HL-60/S4 (cell line): ENCODE measurements around the gene ADAT1.

Experiments used
- in situ Hi-C: fragments of 300-500 bp; cut with MboI; formaldehyde crosslinking; loops from 2 replicates; pipeline ENCODE4 v1.14.3; 2022; ENCODE audit warnings: low sequenced_read_pairs

ADAT1 gene

DNA sequence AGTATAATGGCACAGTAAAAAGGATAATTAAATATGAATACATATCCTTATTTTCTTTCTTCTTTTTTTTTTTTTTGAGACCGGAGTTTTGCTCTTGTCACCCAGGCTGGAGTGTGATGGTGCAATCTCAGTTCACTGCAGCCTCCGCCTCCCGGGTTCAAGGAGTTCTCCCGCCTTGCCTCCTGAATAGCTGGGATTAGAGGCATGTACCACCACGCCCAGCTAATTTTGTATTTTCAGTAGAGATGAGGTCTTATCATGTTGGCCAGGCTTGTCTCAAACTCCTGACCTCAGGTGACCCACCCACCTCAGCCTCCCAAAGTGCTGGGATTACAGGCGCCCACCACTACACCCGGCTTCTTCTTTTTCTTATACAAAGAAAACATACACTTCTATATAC lies 44.9 kb downstream of the ADAT1 start:
- in situ Hi-C loops, result no loop called here

DNA sequence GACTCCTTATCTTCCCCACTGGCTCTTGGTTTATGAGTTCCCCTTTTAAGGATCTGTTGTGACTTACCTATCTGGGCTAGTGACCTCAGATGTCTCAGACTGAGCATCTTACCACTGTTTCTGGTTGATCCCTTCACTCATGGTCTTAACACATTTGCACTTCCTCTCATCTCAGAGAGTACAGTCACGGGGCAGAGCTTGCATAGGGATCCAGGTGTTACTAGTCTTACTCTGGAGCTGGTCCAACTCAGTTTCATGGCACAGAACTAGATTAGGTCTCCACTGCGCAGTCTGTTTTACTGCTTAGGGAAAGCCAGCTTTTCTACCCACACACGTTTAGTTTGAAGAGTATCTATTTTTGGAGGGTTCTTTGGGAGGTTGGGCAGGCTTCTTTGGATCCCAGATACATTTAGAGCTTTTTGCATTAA lies 46.7 kb downstream of the ADAT1 start:
- in situ Hi-C loops, result no loop called here

DNA sequence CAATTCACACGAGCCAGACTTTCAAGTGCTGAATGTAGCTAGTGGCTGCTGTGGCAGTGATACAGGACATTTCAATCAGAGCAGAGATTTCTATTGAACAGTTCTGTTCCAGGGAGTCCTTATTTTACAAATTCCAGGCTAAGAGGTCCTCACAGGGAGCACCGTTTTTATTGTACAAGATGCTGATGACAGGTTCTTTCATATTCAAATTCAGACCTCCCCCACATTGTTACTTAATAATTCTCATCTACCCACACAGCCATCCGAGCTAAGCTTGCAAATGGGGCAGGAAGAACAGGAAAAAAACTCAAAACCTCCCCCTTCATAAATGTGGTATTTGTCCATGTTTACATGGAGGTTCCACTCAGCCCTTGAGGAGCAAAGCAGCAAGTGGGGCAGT lies 47.1 kb downstream of the ADAT1 start:
- in situ Hi-C loops, result no loop called here

DNA sequence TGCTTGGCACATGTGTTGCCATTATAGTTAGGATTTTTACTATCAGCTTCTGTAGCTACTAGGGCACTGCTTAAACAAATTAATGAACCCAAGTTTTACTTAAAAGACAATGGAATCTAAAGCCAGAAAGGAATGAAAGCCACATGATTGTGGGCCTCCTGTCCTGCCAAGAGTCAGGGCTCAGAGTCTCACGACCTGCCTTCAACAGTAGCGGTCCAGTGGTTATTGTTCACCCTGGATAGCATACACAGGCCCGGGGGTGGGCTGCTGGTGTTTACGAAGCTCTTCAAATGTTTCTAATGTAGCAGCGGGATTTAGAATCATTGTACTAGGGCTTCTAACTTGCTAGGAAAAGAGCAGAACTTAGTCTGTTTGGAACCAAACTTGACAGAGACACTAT lies 49.1 kb downstream of the ADAT1 start:
- in situ Hi-C loops, result no loop called here

DNA sequence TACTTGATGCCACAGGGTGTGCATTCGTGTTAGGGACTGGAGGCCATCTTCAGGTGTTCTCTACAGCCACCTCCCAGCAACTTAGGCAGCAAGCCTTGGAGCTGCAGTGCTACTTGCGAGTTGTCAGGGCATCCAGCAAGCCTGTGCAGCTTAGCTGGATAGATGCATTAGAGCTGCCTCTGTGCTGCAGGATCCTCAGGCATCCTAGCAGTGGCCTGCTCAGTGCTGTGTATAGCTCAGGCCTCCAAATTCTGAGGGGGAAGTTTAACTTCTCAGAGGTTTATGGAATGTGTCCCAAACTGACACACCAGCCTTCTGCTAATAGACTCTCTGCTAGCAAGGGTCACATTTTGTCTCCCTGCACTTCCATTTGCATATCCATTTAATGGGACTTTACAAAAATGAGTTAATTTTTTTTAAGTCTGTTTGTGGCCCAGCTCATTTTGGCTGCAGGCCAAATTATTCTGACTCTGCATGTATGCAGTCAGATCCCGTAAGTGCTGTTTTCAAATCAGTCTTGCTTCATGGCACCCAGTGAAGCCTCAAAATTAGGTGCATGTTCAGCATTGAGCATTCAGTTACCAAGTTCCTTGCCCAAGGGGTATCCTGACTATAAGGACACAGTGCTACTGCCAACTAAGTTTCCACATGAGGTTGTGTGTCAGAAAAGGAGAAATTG lies 50.1 kb downstream of the ADAT1 start:
- in situ Hi-C loops, result no loop called here

DNA sequence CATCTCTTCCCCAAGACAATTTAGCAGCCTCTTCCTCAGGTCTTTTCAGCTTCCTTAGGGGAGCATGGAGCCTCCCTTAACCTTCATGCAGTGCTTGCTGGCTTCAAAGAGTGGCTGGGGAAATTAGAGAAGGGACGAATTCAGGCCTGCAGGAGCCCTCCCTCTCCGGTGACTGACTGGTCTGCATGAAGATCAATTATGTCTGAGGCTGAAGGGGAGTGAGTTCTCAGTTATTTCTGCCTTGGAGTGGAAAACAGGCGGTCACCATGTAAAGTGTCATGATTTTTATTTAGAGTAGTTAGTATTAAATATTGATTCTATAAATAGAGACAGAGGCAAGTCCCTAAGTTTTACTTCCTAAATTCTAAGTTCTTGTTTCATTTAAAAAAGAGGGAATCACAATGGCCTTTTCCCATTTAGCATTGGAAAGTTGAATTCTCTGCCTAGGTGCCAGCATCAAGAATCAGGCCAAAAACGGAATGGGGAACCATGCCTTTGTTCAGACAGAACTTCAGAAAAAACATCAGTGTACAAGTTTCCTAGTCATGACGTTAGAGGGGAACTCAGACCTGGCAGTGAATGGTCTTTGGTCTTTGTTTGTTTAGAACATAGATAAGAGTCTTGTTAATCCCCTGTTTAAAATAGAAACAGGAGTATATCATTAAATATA lies 52.5 kb downstream of the ADAT1 start:
- in situ Hi-C loops, result no loop called here

DNA sequence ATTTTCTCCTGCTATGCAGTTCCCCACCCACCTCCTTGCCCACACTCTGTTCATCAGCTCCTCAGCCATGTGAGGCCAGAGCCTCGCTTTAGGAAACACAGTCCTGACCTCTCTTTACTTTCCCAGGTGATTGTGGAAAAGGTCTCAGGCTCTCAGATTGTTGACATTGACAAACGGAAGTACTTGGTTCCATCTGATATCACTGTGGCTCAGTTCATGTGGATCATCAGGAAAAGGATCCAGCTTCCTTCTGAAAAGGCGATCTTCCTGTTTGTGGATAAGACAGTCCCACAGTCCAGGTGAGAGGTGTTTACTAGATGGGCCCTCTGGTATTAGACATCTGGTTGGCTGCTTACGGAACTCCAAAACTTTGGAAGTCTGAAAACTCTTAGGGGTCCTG lies 55.2 kb downstream of the ADAT1 start:
- in situ Hi-C loops, result no loop called here

DNA sequence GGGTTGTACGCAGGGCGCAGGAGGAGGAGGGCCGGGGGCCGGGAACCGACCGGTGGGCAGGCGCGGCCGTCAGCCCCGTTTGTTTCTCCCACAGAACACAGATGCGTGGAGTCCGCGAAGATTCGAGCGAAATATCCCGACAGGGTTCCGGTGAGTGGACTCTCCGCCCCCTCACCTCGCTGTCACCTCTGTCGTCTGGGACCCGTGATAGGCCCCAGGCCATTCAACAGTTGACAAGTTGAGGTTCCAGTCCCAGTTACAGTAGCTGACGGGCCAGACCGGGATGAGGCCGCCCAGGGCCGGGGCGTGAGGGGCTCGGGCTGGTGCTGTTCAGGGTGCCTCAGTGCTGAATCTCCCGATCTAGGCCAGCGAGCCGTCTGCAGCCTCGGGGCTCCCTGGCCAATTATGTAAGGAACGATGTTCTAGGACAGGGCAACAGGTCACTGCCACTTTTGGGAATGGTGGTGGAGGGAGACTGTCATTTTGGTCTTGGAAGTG lies 56.3 kb downstream of the ADAT1 start:
- in situ Hi-C loops, result no loop called here

DNA sequence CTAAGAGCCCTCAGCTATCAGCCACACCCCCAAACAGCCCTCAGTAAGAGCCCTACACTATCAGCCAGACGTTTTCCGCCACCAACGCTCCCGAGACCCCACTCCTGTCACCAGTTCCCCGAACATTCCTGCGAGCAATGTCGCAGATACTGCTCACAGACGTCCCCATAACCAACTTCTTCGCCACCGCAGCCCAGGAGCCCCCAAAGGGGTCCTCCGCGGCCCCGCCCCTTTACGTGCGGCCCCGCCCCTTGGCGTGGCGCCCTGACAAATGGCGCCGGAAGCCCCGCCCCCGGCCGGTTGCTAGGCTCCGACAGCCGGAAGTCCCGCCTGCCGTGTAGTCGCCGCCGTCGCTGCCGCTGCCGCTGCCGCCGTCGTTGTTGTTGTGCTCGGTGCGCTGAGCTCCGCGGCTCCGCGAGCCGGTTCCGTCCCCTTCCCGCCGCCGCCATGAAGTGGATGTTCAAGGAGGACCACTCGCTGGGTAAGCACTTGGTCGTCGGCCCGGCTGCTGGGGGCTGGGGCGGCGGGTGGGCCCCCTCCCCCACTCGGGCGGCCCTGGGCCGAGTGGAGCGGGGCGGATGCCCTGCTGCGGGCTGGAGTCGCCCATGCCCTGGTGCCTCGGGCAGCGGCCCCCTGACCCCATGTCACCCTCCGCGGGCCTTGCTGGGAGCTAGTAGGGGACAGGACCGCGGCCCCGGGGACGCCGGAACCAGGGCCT lies 56.9 kb downstream of the ADAT1 start, which contains the start of gene GABARAPL2:
GABARAPL2 (plus strand) TSS at position 340 of the 718 bp plus-strand sequence; CDS start at position 448, 108 bp downstream.
- in situ Hi-C loops, result no loop called here

DNA sequence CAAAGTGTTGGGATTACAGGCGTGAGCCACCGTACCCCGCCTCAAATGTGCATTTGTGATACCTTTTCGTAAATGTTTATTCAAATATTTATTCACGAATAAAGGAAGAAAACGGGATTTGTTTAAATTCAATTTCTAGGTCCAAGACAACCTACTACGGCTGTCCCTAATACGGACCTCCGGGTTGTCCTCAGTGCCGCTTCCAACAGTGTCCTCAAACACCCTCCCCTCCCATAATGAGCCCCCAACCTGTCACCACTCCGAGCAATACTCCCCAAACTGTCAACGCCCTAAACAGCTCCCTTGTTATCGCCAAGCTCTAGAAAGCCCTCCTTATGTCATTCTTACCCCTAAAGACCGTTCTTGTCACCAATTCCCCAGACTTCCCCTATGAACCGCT lies 57.4 kb downstream of the ADAT1 start:
- in situ Hi-C loops, result no loop called here

DNA sequence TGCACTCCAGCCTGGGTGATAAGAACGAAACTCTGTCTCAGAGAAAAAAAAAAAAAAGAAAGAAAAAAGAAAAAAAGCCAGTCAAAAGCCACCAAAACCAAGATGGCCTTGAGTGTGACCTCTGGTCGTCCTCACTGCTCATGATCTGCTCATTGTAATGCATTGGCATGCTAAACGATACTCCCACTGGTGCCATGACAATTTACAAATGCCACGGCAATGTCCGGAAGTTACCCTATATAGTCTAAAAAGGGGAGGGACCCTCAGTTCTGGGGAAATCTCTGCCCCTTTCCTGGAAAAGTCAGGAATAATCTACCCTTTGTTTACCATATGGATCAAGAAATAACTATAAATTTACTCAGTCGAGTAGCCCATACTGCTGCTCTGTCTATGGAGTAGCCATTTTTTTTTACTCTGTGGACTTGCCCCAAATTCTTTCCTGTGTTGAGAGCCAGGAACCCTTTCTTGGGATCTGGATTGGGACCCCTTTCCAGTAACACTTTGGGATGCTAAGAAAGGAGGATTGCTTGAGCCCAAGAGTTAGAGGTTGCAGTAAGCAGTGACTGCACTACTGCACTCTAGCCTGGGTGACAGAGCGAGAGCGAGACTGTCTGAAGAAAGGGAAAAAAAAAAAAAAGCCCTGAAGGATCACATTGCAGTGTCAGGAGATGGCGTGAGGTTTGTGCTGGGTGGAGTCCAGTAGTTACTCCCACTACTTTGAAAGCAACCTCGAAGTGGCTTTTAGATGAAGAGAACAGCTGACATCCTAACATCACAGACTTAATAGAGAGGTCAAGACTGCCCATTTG lies 63.3 kb downstream of the ADAT1 start:
- in situ Hi-C loops, result no loop called here

DNA sequence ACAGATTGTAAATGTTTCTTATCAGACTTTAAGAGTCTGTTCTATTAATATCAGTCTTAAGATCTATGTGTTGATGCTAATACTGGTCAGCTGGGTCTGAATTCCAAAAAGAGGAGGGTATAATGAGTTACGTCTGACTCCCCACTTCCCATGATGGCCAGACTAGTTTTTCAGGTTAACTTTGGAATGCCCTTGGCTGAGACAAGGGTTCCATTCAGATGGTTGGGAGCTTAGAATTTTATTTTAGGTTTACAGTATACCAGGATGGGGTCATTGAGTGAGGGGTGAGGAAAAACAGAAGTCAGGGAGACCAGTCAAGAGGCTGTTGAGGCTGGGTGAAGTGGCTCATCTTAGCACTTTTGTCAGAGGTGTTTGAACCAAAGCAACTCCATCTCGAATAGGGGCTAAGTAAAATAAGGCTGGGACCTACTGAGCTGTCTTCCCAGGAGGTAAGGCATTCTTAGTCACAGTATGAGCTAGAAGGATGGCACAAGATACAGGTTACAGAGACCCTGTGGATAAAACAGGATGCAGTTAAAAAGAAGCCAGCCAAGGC lies 64.2 kb downstream of the ADAT1 start:
- in situ Hi-C loops, result no loop called here

DNA sequence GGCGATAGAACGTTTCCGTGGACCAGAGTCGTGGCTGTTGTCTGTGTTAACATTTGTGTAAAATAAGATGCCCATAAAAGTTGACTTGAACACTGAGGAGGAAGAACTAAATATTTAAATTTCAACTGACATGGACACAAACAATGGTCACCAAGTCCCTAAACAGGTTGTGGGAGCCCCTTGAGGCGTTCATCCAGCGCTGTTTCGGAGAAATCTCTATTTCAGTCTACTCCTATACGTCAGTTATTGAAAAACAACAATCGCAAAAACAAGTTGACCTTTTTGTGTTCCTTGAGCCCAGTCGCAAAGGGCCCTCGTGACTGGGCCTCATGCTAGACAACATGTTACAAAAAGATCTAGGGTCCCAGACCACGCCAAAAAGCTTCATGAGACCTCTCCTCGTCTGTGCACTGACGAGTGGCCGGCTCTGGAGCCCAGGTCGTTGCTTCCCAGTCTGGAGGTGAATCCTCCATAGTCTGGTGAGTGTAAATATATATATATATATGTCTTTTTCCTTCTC lies 66.6 kb downstream of the ADAT1 start:
- in situ Hi-C loops, result no loop called here

DNA sequence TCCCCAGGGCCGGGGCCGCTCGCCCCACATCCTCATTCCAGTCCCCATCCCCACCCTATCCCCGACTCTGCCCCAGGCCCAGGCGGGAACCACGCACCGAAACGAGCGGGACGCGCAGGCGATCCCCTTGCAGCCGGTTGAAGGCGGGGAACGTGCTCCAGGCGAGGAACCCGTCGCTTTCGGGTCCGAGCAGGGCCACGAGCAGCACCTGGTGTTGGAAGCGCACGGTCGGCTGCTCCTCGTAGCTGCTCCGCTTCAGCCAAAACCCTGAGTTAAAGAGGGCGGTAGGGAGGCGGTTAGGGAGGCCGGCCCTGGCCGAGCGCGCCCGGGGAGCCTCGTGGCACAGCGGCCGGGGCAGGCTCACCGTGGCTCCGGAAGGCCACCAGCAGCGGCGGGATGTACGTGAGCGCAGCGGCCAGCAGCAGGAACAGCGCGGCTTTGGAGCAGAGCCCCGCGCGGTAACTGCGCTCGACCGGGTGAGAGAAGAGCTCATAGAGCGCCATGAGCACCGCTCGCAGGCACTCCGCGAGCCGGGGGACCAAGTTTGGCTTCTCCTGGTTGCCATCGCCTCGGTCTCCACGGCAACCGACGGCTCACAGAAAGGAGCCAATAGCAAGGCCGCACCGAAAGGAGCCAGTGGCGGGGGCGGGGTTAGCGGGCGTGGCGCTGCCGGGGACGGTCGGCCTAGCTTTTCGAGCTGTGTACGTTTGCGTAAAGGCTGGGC lies 67.2 kb downstream of the ADAT1 start, which contains the start of gene TMEM231:
TMEM231 (minus strand) TSS at position 546 of the 724 bp plus-strand sequence; CDS start at position 503, 43 bp downstream.
- in situ Hi-C loops, result no loop called here

DNA sequence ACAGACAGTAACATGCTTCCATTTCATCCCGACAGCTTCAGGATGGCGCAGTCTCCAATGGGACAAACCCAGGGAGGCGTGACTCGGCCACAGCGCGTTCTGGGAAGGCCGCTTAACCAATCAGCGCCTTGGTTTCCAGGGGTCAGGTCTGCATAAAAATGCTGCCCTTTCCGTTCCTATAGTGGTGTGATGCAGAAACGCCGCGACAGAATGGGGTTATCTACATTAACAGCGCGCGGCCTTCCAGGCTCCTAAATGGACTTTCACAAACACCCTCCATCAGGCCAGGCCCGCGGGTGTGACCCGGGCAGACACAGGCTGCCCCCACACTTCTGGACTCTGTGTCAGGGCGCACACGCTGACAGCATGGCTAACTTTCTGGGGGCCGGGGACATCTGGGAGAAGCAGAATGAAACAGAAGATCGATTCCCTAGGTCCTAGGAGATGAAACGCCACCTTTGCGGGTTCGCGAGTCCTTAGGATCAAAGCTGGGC lies 67.8 kb downstream of the ADAT1 start:
- in situ Hi-C loops, result no loop called here

DNA sequence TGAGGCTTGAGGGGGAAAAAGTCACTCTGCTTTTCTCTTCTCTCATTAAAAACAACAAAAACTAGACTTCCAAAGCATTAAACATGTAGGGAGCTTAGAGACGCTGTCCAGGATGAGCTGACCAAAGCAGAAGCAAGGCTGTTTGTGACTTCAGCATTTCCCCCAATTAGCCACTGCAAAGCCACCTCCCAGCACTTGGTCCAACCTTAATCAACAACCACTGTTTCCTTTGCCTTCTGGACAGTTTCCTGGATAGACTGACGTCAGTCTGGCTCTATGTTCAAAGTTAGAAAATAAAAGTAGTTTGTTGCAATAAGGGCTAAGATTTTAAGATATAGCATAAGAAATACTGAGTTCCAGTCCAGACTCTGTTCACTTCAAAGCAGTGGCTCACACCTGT lies 70.1 kb downstream of the ADAT1 start:
- in situ Hi-C loops, result no loop called here

DNA sequence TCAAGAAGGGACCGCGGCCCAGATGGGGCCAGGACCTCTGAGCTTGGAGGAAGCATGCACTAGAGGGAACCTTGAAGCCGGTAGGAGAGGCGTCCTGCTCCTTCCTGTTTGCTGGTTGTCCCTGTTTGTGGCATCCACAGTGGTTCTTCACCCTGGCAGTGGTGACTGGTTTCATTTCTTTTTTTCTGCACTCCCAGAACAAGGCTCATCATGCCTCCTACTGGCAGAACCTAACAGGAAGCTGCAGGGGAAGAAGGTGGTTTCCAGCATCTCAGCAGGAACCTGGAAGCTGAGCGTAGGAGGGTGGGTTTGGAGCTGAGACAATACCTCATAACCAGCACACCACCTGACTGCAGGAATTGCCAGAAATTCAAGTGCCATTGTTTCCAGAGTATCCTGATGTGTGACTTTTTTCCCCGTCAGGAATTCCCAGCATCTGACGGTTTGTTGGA lies 72.8 kb downstream of the ADAT1 start:
- in situ Hi-C loops, result no loop called here
